Stimulated activated naive CD4-positive, alpha-beta T cell treated with Interleukin-2 at 50 U/mL for 16 hours (primary cell): ENCODE measurements around the gene MOB3A.
A peak's percentile ranks its signal among the peaks of the same experiment; 100 is the strongest.

ENCODE experiments used
- DNase-seq: peaks from one replicate; lab custom pipeline; 2025; lab: John Stamatoyannopoulos, UW

MOB3A gene

DNA sequence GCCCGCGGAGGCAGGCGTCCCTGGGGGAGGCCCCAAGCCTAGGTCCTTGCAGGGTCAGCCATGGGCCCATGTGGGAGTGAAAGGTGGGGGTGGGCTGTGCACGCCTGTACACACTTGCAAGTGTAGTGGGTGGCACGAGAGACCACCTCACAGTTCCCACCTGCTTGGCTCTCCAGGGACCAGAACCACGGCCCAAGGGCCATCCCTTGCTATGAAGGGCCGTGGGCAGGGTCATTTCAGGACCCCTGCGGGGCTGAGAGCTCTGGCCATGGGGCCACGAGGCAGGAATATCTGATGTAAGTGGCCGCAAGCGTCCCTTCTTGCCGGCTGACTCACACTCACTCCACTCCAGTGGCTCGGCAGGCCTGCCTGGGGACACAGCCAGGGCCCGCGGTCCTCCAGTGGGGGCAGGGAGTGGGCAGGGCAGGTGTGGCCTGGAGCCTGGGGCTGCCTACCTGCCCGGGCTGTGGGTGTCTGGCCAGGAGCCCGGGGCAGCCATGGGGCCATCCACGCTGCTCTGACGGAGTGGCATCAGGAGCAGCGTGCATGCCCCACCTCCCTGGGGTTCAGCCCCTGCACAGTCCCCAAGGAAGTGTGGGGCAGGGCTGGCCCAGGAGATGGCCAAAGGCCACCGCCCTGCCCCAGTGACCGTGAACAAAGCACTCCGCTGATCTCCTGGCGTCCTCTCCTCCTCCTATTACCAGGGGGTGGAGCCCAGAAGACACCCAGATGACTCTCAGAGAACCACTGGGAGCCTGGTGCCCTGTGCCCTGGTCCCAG, 36.5 kb downstream of the MOB3A start:
- DNase-seq: no peak

DNA sequence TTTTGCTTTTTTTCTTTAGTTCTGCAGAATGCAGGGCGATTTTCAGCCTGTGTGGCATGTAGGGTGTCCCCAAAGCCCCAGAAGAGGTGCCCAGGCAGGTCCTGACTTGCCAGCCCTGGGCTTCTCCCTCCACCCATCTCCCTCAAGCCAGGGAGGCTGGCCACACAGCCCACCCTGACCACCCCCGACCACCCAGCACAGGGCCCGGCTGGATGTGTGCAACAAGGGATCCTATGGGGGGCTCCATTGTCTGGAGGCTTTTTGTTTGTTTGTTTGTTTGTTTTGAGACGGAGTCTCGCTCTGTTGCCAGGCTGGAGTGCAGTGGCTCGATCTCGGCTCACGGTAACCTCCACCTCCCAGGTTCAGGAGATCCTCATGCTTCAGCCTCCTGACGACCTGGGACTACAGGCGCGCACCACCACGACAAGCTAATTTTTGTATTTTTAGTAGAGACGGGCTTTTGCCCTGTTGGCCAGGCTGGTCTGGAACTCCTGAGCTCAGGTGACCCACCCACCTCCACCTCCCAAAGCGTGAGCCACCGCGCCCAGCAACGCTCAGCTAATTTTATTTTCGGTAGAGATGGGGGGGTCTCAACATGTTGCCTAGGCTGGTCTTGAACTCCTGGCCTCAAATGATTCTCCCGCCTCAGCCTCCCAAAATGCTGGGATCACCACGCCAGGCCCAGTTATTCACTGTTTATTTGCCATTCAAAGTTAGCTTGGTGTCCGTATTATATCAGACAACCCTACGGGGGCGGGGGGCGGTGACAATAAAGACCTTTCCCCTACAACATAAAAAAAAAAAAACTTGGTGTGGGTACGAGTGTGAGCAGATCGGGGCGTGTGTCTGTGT, 37.3 kb downstream of the MOB3A start:
- no peak for DNase-seq

DNA sequence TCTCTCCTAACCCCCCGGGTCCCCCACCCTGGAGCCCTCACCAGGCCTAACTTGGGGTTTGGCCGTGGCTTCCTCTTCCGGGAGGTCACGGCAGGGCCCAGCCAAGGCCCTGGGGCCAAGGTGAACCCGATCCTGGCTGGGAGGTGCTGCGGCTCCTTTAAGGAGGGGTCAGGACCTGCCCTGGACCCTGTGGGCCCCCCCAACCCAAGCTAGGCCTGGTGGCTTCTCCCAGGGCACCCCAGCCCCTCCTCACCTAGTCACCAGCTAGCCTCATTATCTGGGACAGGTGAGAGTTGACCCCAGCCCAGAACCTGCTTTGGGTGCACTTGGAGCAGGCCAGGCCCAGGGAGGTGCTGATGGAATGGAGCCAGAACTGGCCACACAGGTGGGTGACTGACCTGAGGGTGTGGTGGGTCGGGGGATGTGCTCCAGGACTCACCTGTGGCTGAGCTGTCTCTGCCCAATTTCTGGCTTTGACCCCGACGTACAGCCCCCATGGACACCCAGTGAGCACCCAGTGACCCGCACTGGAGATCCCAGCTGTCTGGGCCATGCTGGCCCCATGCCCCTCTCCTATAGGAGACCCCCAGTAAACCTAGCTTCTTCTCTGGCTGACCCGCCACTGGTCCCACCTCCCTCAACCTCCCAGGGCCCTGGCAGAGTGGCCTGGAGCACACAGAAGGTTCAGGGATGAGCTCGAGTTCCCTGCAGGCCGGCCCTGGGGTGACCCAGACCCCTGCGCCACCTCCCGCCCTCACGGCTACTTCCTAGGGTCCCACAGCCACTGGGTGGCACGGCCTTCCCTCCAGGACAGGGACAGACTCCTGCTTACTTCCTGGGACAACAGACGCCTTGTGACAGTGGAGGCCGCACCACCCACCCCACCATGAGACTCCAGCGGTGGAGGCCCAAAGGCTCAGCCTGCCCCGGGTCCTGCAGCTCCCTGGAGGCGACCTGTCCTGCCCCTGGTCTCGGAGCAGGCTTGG, 38.3 kb downstream of the MOB3A start:
- DNase-seq: no peak

DNA sequence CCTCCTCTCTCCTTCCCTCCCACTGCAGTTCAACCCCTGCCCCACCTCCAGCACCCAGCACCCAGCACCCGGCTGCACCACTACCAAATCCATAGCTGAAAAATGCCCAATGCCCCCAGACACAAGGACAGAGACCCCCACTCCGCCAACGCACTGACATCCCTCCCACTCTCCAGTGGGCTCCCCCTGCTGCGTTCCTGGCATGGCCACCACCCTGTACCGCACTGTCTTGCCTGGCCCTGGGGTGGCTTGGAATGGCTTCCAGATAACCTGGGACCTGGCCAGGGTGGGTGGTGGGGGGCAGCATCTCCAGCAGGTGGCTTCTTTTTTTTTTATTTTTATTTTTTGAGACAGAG, 39.3 kb downstream of the MOB3A start:
- no peak for DNase-seq

DNA sequence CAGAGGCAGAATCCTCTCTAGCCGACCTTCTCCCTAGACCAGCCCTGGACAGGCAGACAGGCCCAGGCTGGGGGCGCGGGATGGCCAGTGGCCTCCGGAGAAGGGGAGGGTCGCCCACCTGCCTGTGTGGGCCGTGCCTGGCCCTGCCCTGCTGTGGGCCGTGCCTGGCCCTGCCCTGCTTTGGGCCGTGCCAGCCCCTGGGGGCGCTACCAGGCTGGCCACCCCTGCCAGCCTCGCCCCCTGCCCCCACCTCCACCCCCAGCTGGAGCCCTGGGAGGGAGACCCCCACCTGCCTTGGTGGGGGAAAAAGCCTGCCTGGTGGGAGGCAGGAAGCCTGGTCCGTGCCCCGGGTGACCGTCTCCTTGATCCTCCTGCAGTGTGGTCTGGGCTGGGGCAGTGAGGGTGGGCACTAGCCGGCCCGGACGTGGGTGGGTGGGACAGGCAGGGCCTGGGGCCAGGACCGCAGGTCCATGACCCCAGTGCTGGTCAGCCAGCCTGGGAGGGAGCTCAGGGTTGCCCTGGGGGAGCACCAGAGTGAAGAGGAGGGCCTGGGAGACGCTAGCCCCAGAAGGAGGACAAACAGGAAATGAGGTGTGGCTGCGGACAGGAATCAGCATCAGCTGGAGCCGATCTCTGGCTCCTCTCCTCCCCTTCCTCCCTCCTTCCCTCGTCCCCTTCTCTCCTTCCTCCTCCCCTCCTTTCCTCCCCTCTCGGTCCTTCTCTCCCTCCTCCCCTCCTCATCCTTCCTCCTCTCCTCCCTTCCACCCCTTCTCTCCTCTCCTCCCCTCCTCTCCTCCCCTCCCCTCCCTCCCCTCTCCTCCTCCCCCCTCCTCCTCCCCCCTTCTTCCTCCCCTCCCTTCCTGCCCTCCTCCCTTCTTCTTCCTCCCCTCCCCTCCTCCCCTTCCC, 39.9 kb downstream of the MOB3A start:
- no peak for DNase-seq

DNA sequence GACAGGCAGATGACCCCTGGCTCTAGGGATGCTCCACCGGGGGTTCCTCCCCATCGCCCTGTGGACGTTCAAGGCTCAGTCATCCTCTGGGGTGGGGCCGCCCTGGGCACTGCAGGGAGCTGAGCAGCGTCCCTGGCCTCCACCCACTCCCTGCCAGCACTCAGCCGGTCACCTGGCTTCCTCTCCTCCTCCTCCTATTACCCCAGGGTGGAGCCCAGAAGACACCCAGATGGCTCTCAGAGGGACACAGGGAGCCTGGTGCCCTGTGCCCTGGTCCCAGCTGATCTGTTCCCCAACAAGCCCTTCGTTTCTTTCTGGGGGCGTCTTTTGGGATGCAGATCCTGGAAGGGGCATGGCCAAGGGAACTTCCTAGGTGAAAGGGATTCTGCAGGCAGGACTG, 41.4 kb downstream of the MOB3A start:
- no peak for DNase-seq

DNA sequence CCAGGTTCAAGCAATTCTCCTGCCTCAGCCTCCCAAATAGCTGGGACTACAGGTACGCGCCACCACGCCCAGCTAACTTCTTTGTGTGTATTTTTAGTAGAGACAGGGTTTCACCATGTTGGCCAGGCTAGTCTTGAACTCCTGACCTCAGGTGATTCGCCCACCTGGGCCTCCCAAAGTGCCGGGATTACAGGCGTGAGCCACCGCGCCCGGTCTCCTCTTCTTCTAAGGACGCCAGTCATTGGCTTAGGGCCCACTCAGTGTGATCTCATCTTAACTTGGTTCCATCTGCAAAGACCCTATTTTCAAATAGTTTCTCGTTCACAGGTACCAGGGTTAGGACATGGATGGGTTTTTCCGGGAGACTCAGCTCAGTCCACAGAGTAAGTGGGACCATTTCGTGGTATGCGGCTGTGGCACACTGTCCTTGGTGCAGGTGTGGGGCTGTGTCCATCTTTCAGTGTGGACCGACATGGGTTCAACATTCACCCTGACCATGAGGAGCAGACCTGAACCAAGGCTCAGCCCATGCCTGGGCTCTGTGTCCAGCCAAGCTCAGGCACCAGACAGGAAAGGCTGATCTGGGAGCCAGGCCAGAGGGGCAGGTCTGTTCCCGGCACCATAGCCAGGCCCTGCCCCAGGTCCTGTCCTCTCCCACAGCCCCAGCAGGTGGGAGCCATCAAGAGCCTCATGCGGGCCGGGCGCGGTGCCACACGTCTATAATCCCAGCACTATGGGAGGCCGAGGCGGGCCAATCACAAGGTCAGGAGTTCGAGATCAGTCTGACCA, 42.3 kb downstream of the MOB3A start:
- DNase-seq: no peak

DNA sequence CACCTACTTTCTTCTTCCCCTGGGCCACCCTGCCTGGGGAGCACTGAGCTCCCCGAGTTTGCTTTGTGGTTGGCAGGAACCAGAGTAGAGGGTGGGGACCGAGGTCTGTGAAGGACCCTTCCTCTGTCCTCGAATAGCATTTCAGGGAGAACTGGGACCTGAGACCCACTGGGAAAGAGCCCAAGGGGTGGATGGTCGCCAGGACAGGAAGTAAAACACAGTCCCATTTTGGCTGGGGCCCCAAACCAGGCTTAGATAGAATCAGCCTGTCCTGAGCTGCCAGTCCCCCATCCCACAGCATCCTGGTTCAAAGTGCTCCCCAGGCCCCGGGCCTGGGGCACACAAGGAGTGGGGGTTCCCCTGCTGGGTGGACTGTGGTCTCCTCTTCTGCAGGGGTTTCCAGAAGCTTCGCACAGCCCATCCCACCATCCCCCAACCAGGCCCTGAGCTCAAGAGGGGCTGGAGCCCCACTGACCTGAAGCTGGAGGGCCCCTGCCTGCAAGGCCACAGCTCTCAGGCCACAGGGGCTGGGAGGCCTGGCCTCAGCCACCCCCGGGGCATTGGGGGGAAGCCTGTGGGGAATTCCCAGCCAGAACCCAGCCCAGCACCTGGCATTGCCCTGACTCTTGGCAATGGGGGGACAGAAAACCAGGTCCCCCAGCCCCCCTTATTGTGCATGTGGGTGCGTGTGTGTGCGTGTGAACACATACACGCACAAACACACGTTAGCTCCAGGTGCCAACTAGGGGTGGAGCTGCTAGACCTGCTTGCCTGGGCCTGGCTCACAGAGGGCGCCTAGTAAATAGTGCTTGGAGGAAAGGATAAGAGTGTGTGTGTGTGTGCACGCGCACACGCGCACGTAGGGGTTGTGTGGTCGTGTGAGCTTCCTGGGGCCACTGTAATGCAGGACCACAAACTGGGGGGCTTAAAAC, 44.1 kb downstream of the MOB3A start:
- peak; percentile 19 for DNase-seq

DNA sequence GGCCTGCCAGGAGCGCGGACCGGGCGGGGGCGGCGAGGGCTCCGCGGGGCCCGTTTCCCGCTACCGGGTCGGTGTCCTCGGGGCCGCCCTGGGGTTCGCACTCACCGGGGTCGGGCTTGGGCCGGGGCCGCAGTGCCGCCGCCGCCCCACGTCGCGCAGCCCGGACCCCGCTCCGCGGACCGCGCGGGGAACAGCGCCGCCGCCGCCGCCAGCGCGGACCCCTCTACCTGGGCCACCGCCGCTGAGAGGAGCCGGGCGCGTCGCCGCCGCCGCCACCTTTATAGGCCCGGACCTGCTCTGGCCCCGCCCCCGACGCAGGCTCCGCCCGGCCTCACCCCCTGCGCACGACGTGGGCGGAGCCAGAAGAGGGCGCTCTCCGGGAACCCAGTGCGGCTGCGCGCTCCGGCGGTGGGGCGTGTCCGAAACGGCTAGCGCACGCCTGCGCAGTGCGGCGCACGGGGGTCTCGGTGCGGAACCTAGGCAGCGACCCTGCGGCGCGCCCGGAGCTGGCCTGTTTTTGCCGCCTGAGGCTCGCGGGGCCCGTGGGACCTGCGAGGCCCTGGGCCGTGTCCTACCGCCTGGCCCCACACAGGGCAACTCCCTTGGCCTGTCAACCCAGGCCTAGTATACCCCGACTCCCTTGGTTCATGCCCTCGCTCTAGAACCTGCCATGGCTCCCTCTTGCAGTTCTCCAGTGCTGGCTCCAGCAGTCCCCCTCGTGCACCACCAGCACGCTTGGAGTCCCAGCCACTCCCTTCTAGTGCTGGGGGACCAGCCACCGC, 44.9 kb downstream of the MOB3A start, which contains the start of gene MKNK2:
Gene MKNK2 (minus strand): TSS at position 254 of the 782 bp plus-strand sequence. CDS start 393 bp downstream, outside the sequence.
- DNase-seq: peak; percentile 85

DNA sequence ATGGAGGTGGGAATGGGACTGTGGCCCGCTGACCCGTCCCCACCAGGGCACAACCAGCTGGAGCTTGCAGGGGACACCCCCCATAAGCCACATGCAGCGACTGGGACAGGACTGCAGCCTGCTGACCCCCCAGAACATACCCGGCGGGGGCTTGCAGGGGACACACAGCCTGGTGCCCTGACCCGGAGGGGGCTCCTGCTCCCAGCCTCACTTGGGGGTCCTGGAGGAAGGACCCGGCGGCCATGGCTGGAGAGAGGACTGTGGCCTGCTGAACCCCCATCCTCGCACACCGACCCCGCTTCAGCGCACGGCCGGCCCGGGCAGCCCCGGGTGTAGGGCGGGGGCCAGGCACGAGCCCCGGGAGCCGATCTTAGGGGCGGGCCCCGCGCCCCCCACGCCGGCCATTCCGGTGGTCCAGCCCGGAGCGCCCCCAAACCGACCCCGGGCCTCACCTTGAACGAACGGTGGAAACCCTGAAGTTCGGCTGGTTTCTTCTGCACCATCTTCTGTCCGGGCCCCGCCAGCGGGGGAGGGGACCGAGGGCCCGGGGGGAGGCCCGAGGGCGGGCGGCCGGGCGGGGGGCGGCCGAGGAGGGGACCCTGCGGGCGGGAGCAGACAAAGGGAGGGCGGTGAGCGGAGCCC, 45.7 kb downstream of the MOB3A start:
- DNase-seq: no peak

DNA sequence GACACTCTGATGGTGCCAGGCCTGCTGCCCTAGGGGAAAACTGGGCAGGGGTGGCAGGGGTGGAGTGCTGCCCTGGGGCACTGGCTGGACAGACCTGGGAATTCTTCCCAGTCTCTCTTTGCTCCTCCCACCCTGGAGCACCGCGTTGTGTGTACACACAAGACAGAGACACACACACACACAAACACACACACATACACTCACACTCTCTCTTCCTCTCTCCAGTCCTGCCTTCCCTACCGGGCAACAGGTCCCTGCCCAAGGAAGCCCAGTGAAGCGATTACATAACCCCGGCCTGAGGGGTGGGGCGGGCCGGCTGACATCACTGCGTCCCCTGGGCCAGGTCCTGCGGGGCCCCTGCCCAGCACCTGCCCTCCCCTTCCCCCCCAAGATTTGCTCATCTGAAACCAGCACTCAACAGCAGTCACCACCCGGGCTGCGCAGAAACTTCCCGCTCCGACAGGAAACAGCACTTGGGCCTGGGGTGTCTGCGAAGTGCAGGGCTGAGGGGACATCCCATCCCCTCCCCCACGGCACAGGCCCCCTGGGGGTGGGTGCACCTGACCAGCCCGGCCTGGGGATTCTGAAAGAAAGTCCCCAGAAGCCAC, 46.3 kb downstream of the MOB3A start:
- peak; percentile 51 for DNase-seq

DNA sequence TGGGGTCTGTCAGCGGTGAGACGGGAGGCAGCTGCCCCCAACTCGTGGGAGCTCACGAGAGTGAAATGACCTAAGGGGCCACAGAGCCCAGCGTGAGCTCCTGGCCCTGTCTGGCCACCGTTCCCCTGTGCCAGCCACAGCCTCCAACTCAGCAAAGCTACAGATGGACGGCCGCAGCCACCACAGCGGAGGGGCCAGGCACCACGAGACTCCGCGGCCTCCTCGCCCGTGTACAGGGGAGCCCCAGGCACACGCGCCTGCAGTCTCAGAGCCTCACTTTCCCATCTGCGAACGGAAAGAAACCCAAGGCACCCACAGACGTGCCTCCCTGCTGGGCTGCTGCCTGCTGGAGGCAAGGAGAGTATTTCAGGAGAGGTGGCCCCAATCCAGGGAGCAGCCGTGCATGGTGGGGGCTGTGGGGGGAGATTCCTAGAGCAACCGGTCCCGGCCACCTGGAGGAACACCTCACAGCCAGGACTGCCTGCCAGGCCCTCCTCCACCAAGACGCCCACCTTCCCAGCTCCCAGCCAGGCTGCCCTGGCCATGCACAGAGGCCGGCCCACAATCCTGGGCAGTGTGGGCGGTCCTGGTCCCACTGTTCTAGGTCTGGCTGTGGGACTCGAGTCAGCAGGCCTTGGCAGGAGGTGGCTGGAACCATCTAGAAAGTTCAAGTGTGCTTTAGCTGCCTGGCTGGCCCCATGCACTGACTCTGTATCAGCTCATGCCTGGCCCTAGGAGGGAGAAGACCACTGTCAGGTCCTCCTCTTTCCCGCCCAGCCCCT, 47.0 kb downstream of the MOB3A start:
- no peak for DNase-seq

DNA sequence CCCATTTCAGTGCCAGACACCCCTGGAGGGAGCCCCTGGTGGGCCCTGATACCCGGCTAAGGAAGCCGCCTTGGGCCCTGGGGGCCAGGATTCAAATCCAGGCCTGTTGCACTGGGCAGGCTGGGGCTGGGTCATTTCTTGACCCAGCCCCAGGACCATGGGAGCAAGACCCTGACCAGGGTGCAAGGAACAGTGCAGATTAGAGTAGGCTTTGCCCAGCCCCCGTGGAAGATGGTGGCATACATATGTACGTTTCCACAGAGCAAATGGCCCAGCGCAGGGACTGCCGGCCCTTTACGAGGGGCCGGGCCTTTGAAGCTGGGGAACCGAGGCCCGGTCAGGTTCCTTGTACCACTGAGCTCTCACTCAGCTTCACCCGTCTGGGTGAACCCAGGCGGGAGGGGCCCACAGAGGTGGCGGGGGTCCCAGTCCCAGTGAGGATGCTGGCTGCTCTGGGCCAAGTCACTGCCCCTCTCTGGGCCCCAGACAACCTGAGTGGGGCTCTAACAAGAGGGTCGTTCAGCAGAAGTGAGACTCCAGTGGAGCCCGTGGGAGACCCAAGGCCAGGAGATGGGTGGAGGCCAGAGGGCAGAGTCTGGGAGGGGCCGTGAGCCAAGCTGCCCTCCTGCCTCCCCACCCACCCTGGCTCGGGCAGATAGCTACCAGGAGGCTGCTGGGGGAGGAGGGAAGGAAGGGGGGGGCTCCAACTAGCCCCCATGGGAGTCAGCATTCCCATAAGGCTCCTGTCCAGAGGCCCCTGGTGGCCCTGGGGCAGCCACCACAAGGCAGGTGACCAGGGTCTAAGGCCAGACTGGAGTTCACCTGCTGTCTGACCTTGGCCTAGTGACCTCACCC, 47.8 kb downstream of the MOB3A start:
- no peak for DNase-seq

DNA sequence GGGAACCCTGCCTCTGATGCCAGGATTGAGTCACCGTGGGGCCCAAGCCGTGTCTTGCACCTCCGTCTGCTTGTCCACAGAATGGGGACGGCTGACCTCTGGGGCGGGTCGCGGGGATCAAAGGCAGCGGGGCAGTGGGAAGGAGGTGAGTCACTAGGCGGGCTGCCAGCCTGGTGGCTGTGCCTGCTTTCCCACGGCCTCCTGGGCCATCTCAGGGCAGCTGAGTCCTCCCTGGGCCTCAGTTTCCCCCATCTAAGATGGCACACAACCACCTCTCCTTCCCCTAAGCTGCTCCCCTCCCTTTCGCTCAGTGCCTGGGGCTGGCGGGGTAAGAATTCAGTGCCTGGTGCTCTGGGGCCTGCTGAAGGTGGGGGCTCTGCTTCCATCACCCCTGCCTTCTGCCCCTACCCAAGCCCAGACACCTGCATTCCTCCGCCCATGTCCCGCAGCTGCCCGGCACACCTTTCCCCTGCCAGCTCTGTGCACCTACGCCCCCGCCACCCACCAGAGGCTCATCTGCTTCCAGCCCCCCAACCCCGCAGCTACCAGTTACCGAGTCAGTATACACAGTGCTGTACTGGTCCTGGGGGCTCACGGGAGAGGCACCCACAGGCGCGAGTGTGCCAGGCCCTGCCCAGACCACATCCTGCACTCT, 48.5 kb downstream of the MOB3A start:
- DNase-seq: peak; percentile 19

DNA sequence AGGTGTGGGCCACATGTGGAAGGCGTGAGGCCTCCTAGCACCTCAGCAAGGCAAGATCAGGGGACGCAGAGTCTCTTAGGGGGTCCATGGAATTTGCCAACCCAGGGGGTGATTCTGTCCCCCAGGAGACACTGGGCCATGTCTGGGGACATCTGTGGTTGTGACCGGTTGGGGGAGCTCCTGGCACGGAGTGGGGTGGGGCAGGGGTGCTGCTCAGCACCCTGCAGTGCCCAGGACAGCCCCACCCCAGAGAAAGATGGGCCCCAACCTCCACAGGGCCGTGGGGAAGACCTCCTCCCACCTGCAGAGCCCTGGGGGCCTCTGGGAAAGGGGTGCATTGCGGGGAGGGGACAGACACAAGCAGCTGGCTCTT, 49.1 kb downstream of the MOB3A start:
- DNase-seq: no peak
